DMS153 treated with DMSO at 0.1 percent for 48 hours (cell line): ENCODE results near the gene GRK6.
A peak's percentile ranks its signal among the peaks of the same experiment; 100 is the strongest.

Experiments used
- DNase-seq: peaks from one replicate; lab custom pipeline; 2025; ENCODE audit not compliant: unreplicated experiment; lab: John Stamatoyannopoulos, UW

Gene GRK6

GRCh38 chr5:177426566-177427210 is at the start of gene GRK6:
Gene GRK6 (plus strand): TSS chr5:177426676. CDS start chr5:177426846, 170 bp downstream.
- no peak for DNase-seq

- no peak for DNase-seq
Observed at GRCh38 chr5:177377851-177378776, 48.4 kb upstream of the GRK6 start.

GRCh38 chr5:177378884-177379883 is 47.3 kb upstream of the GRK6 start:
- no peak for DNase-seq

GRCh38 chr5:177380805-177381126 is 45.7 kb upstream of the GRK6 start:
- DNase-seq: no peak

GRCh38 chr5:177382423-177383029 is 44.0 kb upstream of the GRK6 start:
- DNase-seq: no peak

GRCh38 chr5:177383181-177383580 is 43.3 kb upstream of the GRK6 start:
- DNase-seq: no peak

GRCh38 chr5:177384134-177384533 is 42.3 kb upstream of the GRK6 start, which contains the start of gene SLC34A1:
Gene SLC34A1 (plus strand): TSS chr5:177384434. CDS start chr5:177385742, 1,308 bp downstream.
- no peak for DNase-seq

- DNase-seq: no peak
Observed at GRCh38 chr5:177385720-177386119, 40.8 kb upstream of the GRK6 start.

GRCh38 chr5:177386542-177386941 is 39.9 kb upstream of the GRK6 start:
- DNase-seq: no peak

GRCh38 chr5:177387405-177387804 is 39.1 kb upstream of the GRK6 start:
- DNase-seq: no peak

- no peak for DNase-seq
Observed at GRCh38 chr5:177388521-177389052, 37.9 kb upstream of the GRK6 start.

GRCh38 chr5:177389241-177390169 is 37.0 kb upstream of the GRK6 start:
- DNase-seq: no peak

GRCh38 chr5:177390363-177391300 is 35.8 kb upstream of the GRK6 start:
- peak; percentile 43 for DNase-seq

GRCh38 chr5:177392765-177393164 is 33.7 kb upstream of the GRK6 start:
- no peak for DNase-seq

- DNase-seq: no peak
Observed at GRCh38 chr5:177393206-177393765, 33.2 kb upstream of the GRK6 start.

- DNase-seq: no peak
Observed at GRCh38 chr5:177393990-177394389, 32.5 kb upstream of the GRK6 start.

- DNase-seq: no peak
Observed at GRCh38 chr5:177396078-177396477, 30.4 kb upstream of the GRK6 start.

- DNase-seq: no peak
Observed at GRCh38 chr5:177396807-177397206, 29.7 kb upstream of the GRK6 start.
